DMS79 treated with DMSO at 0.1 percent for 48 hours (cell line): ENCODE results near the gene NFASC.
A peak's percentile ranks its signal among the peaks of the same experiment; 100 is the strongest.

Experiments
- DNase-seq: peaks from one replicate; lab custom pipeline; 2025; lab: John Stamatoyannopoulos, UW

NFASC gene

GRCh38 chr1:205041998-205042910 is 171.6 kb downstream of the NFASC start:
- peak; percentile 14 for DNase-seq

- DNase-seq, result peak; percentile 51
Observed at GRCh38 chr1:205042911-205043806, 172.5 kb downstream of the NFASC start, which contains the start of gene CNTN2. Gene CNTN2, plus strand, starts transcription at chr1:205043212. Its CDS starts 9,974 bp downstream, at chr1:205053186.

DNA sequence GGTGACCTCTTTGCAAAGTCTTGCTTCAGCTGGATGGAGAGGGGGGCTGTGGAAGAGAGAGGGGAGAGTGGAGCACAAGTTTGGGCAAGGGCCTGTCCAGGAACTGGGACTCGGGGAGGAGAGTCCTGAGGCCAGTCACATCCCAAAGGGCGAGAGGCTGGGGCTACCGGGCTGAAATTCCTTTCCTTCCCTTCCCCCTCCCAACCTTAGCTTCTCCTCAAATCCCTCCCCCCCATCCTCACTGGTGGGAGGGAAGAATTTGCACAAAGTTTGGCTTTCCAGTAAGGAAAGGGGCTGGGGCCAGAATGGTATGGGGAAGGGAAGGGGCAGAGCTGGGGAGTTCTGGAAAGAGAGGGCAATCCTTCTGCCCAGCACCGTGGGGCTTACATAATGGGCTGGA is 173.2 kb downstream of the NFASC start:
- DNase-seq, result no peak

GRCh38 chr1:205044741-205045140 is 174.1 kb downstream of the NFASC start:
- DNase-seq, result no peak

- DNase-seq, result no peak
Observed at GRCh38 chr1:205045146-205045545, 174.5 kb downstream of the NFASC start.

GRCh38 chr1:205046870-205047269 is 176.2 kb downstream of the NFASC start:
- DNase-seq, result no peak

- DNase-seq, result no peak
Observed at GRCh38 chr1:205047764-205048231, 177.1 kb downstream of the NFASC start.

DNA sequence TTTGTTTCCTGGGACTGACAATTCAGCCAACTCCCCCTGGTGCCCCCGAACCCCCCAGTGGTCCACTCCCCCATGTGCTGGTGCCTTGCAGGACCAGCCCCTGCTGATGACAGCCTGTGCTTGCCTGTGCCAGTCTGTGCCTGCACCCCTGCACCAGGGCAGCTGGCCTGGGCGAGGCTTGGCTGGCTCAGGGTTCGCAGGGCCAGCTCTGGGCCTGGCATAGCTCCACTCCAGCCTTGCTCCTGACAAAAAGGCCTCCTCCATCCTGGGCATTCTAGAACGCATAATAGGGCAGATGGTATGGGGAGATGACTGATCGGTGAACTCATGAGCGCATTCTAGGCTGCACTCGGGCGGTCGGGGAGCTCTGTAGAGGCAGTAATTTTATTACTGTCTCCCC is 177.7 kb downstream of the NFASC start:
- DNase-seq, result no peak

DNA sequence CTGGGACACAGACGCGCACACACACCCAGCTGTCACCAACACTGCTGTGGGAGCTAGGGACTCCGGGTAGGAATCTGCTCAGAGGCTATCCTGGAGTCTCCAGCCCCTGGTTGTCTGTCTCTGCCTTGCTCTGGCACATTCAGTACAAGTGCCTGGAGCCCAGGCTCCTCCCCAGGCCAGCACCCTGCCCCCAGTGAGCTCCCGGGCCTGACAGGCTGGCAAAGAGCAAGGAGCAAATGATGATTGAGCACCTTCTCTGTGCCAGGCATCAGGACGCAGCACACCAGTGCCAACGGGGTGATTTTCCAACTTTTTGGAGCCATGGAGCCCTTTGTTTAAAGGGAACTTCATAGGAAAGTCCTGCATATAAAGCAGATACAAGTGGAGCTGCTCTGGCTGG is 178.8 kb downstream of the NFASC start:
- no peak for DNase-seq

DNA sequence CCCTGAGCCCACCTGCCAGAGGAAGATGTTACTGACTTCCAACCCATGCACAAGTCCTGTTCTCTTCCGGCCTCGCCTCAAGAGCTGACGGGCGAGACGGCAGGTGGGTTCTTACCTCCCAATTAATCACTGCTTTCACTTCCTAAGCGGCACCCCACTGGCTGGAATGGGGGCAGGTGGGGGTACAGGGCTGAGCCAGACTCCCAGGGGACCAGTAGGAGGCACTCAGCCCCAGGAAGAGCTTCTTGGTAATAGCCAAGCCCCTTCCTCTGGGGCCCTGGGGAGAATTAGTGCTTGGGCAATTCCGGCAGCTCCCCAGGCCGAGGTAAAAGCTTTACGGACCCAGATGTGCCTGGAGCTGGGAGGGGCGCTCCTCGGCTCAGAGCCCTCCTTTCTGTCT is 182.0 kb downstream of the NFASC start:
- DNase-seq, result no peak

GRCh38 chr1:205053296-205053695 is 182.6 kb downstream of the NFASC start:
- DNase-seq, result no peak

GRCh38 chr1:205054013-205054412 is 183.4 kb downstream of the NFASC start:
- no peak for DNase-seq

GRCh38 chr1:205056188-205056611 is 185.5 kb downstream of the NFASC start:
- DNase-seq, result no peak

- DNase-seq, result no peak
Observed at GRCh38 chr1:205056956-205057568, 186.4 kb downstream of the NFASC start.

DNA sequence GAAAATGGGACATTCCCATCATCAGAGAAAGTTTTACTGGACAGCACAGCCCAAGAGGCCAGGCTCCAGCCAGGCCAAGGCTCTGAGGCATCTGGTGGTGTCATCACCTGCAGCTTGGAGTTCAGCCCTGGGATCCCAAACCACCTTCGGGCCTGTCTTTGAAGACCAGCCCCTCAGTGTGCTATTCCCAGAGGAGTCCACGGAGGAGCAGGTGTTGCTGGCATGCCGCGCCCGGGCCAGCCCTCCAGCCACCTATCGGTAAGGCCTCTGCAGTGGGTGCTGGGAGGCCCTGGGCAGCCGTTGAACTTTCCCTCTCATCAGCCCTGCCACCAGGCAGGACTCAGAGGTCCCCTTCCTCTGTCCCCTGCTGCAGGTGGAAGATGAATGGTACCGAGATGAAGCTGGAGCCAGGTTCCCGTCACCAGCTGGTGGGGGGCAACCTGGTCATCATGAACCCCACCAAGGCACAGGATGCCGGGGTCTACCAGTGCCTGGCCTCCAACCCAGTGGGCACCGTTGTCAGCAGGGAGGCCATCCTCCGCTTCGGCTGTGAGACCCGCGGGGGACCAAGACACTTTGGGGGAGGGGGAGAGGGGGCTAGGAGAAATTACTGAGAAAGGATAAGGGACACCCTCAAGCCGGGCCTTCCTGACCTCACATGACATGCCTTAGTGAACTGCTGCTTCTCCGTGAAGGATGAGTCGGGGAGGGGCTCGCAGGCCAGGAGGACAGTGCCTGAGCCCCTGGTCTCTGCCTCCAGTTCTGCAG is 187.3 kb downstream of the NFASC start:
- no peak for DNase-seq

- DNase-seq, result no peak
Observed at GRCh38 chr1:205058853-205059252, 188.2 kb downstream of the NFASC start.

GRCh38 chr1:205059660-205060059 is 189.0 kb downstream of the NFASC start:
- no peak for DNase-seq

GRCh38 chr1:205060746-205061145 is 190.1 kb downstream of the NFASC start:
- DNase-seq, result no peak

GRCh38 chr1:205061227-205061626 is 190.6 kb downstream of the NFASC start:
- no peak for DNase-seq

DNA sequence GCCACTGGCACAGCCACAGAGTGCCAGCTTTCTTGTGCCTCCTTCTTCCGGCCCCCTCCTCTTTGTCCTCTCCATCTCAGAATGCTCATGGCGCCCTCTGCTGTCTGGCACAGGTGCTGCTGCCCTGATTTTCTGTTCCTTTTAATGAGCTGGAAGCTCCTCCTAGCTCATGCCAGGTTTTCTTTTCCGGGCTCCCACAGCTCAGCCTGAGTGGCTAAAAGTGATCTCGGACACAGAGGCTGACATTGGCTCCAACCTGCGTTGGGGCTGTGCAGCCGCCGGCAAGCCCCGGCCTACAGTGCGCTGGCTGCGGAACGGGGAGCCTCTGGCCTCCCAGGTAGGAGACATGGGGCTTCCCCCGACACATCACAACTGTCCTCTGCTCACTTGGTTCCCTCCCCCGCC is 191.0 kb downstream of the NFASC start:
- DNase-seq, result peak; percentile 72

- no peak for DNase-seq
Observed at GRCh38 chr1:205062319-205062718, 191.7 kb downstream of the NFASC start.
